Peyer's patch (tissue), 4 donors: ENCODE results near the gene MMP26.

Experiments used
- POLR2A ChIP-seq, 2 donors: fragments of 450-650 bp; IDR thresholded peaks; one replicate each; pipeline ENCODE4 v1.5.1; 2017; ENCODE audit warnings: antibody characterized with exemption in 2 of 2, mild to moderate bottlenecking in 2 of 2, moderate library complexity in 2 of 2
- TF ChIP-seq, protein P1 (sequence below), 6 experiments: fragments of 450-650 bp in 4 of 6; fragments of 200-600 bp in 2 of 6; sonication (generic) in 1 of 6; IDR thresholded peaks; one replicate each; pipeline ENCODE4 v1.5.1; 2017 to 2019; ENCODE audit warnings: antibody characterized with exemption in 6 of 6, mild to moderate bottlenecking in 3 of 6, moderate library complexity in 1 of 6

DNA sequence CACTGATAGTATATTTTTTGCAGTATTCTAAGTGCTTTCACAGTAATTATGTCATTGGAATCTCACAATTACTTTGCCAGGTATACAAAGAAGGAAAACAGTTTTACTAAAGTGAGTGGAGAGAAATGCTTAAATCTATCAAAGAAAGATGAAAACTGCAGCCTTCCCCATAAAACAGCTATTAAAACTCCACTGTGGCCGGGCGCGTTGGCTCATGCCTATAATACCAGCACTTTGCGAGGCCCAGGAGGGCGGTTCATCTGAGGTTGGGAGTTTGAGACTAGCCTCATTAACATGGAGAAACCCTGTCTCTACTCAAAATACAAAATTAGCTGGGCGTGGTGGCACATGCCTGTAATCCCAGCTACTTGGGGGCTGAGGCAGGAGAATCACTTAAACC, 41.7 kb upstream of the MMP26 start:
- TF ChIP-seq, protein P1, sequence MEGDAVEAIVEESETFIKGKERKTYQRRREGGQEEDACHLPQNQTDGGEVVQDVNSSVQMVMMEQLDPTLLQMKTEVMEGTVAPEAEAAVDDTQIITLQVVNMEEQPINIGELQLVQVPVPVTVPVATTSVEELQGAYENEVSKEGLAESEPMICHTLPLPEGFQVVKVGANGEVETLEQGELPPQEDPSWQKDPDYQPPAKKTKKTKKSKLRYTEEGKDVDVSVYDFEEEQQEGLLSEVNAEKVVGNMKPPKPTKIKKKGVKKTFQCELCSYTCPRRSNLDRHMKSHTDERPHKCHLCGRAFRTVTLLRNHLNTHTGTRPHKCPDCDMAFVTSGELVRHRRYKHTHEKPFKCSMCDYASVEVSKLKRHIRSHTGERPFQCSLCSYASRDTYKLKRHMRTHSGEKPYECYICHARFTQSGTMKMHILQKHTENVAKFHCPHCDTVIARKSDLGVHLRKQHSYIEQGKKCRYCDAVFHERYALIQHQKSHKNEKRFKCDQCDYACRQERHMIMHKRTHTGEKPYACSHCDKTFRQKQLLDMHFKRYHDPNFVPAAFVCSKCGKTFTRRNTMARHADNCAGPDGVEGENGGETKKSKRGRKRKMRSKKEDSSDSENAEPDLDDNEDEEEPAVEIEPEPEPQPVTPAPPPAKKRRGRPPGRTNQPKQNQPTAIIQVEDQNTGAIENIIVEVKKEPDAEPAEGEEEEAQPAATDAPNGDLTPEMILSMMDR (IDR thresholded peaks at IDR 0.05) = no peak
- no peak for TF ChIP-seq POLR2A (IDR thresholded peaks at IDR 0.05)
